CD14-positive monocyte (primary cell): ENCODE results near the gene LCORL. TPM values are rescaled to one million over a fixed set of nuclear protein-coding genes. Genes with fewer than 3 reads are reported as not detected.

ENCODE experiments used
- DNase-seq, 3 donors: peaks; one replicate each; pipeline ENCODE4 v3.0.0-alpha.2; 2011 to 2022
- H2AFZ ChIP-seq: 2 replicates; pipeline ENCODE4 v1.6.0; 2012; ENCODE audit warnings: mild to moderate bottlenecking, low read depth, low read length, inconsistent platforms; ENCODE audit not compliant: insufficient read depth, poor library complexity, severe bottlenecking
- H3K27ac ChIP-seq, 2 donors: 1 replicate in 1 of 2; 2 replicates in 1 of 2; pipeline ENCODE4 v1.5.1; 2012 to 2013; ENCODE audit warnings: low read length in 2 of 2, control low read depth in 1 of 2, inconsistent platforms in 1 of 2, low read depth in 1 of 2, mild to moderate bottlenecking in 1 of 2
- H3K27me3 ChIP-seq, 2 donors: one replicate each; pipeline versions ENCODE4 v1.6.0 to v1.6.1; 2011 to 2013; ENCODE audit warnings: low read length in 2 of 2; ENCODE audit not compliant: control insufficient read depth in 2 of 2, insufficient read depth in 2 of 2
- H3K36me3 ChIP-seq, 2 donors: replicated peaks in 1 of 2; 1 replicate in 1 of 2; 2 replicates in 1 of 2; pipeline versions ENCODE4 v1.5.1 to v1.6.1; 2012 to 2013; ENCODE audit warnings: low read length in 2 of 2, control low read depth in 1 of 2, inconsistent platforms in 1 of 2, mild to moderate bottlenecking in 1 of 2; ENCODE audit not compliant: insufficient read depth in 2 of 2, control insufficient read depth in 1 of 2
- H3K4me1 ChIP-seq, 2 donors: 1 replicate in 1 of 2; 2 replicates in 1 of 2; pipeline versions ENCODE4 v1.5.1 to v1.6.1; 2012 to 2013; ENCODE audit warnings: low read length in 2 of 2, control low read depth in 1 of 2, inconsistent platforms in 1 of 2, mild to moderate bottlenecking in 1 of 2, moderate library complexity in 1 of 2; ENCODE audit not compliant: insufficient read depth in 2 of 2, control insufficient read depth in 1 of 2
- H3K4me2 ChIP-seq: replicated peaks from 2 replicates; pipeline ENCODE3; 2012; ENCODE audit warnings: low read length, moderate library complexity, mild to moderate bottlenecking; ENCODE audit not compliant: poor library complexity, severe bottlenecking; ENCODE audit errors: extremely low read depth
- H3K4me3 ChIP-seq, 3 experiments: fragments of 200-600 bp in 1 of 3; sonication (generic) in 1 of 3; replicated peaks in 1 of 3; 1 replicate in 2 of 3; 2 replicates in 1 of 3; pipeline ENCODE4 v1.5.1; 2011 to 2013; ENCODE audit warnings: low read length in 3 of 3, mild to moderate bottlenecking in 3 of 3, control low read depth in 2 of 3, low read depth in 2 of 3, inconsistent platforms in 1 of 3, moderate library complexity in 1 of 3
- H3K79me2 ChIP-seq: 2 replicates; pipeline ENCODE4 v1.6.0; 2012; ENCODE audit warnings: mild to moderate bottlenecking, control low read depth, inconsistent platforms, low read length, moderate library complexity; ENCODE audit not compliant: insufficient read depth
- H3K9ac ChIP-seq: 2 replicates; pipeline ENCODE4 v1.6.0; 2017; ENCODE audit warnings: low read length, mild to moderate bottlenecking; ENCODE audit not compliant: insufficient read depth, poor library complexity, severe bottlenecking
- H3K9me3 ChIP-seq, 2 donors: replicated peaks in 1 of 2; 1 replicate in 1 of 2; 2 replicates in 1 of 2; pipeline versions ENCODE4 v1.5.1 to v1.6.1; 2012 to 2013; ENCODE audit warnings: low read length in 2 of 2, control low read depth in 1 of 2; ENCODE audit not compliant: control insufficient read depth in 1 of 2, insufficient read depth in 1 of 2
- H4K20me1 ChIP-seq: 2 replicates; pipeline ENCODE4 v1.6.0; 2012; ENCODE audit warnings: mild to moderate bottlenecking, low read length, control low read depth, moderate library complexity; ENCODE audit not compliant: insufficient read depth
- H3K27ac Mint-ChIP-seq, 7 donors: one replicate each; pipeline ENCODE4 v1.8.0; 2020; ENCODE audit warnings: mild to moderate bottlenecking in 7 of 7, mixed read lengths in 7 of 7, moderate library complexity in 6 of 7, inconsistent platforms in 2 of 7
- H3K27me3 Mint-ChIP-seq, 3 donors: one replicate each; pipeline ENCODE4 v1.8.0; 2021 to 2022; ENCODE audit warnings: low read depth in 3 of 3, mild to moderate bottlenecking in 3 of 3, mixed read lengths in 3 of 3, moderate library complexity in 3 of 3, inconsistent platforms in 1 of 3
- H3K36me3 Mint-ChIP-seq, 2 donors: one replicate each; pipeline ENCODE4 v1.8.0; 2020; ENCODE audit warnings: mixed read lengths in 2 of 2, inconsistent platforms in 1 of 2, mild to moderate bottlenecking in 1 of 2
- H3K4me1 Mint-ChIP-seq: one replicate; pipeline ENCODE4 v1.8.0; 2020; ENCODE audit warnings: mild to moderate bottlenecking, mixed read lengths
- H3K4me3 Mint-ChIP-seq, 2 donors: one replicate each; pipeline ENCODE4 v1.8.0; 2020; ENCODE audit warnings: mild to moderate bottlenecking in 2 of 2, mixed read lengths in 2 of 2, moderate library complexity in 1 of 2
- H3K9me3 Mint-ChIP-seq, 7 donors: one replicate each; pipeline ENCODE4 v1.8.0; 2020 to 2022; ENCODE audit warnings: mixed read lengths in 7 of 7, mild to moderate bottlenecking in 6 of 7, moderate library complexity in 6 of 7, inconsistent platforms in 2 of 7
- CTCF ChIP-seq: fragments of 200-600 bp; IDR thresholded peaks from one replicate; pipeline ENCODE4 v1.8.0; 2022; ENCODE audit warnings: antibody characterized with exemption, mild to moderate bottlenecking
- WGBS: methylation state at CpG from one replicate; pipeline ENCODE4 v1.1.5; 2013; ENCODE audit warnings: missing lambda C conversion rate; ENCODE audit not compliant: insufficient coverage; 5-methylcytosine and 5-hydroxymethylcytosine counted together
- intact Hi-C, 2 donors: fragments of 100-400 bp; cut with micrococcal nuclease; formaldehyde crosslinking; loops; one replicate each; pipeline versions ENCODE4 v1.15.0 to v1.15.1; 2023
- polyA plus RNA-seq, 3 donors: library from polyadenylated mRNA; depleted of rRNA in 1 of 3; unstranded in 2 of 3; stranded (reverse) in 1 of 3; fragments of 300-500 nt in 2 of 3; fragments of >200 nt in 1 of 3; fragmentation: Illumina TruSeq in 2 of 3; gene quantifications; 1 replicate in 2 of 3; 2 replicates in 1 of 3; pipeline ENCODE4 v1.2.3, GENCODE V29; 2012 to 2021

Gene LCORL
- polyA plus RNA-seq, 3 donors: 3.1 to 19.1 (median 9.6) TPM

- H3K4me3 Mint-ChIP-seq: no peak overlapping the region
- no peaks in the 10 kb centered on the region for H3K27me3 ChIP-seq
- H3K27ac Mint-ChIP-seq: no peak overlapping the region
- no peak overlapping the region for H3K4me2 ChIP-seq
- no peak overlapping the region for H2AFZ ChIP-seq
- DNase-seq: no peak
- H3K36me3 ChIP-seq: peaks cover 10 to 19% of the 10 kb centered on the region in 2 donors
- H4K20me1 ChIP-seq: no peaks in the 10 kb centered on the region
- H3K27me3 Mint-ChIP-seq: no peaks in the 10 kb centered on the region
- no peak overlapping the region for H3K27ac ChIP-seq
- H3K4me3 ChIP-seq: no peak overlapping the region
- H3K4me1 ChIP-seq: no peaks in the 10 kb centered on the region
- no peaks in the 10 kb centered on the region for H3K4me1 Mint-ChIP-seq
- H3K36me3 Mint-ChIP-seq: peaks cover 14 to 20% of the 10 kb centered on the region in 2 donors
- H3K9me3 Mint-ChIP-seq: no peaks in the 10 kb centered on the region
- no peak for TF ChIP-seq CTCF
- no peaks in the 10 kb centered on the region for H3K9me3 ChIP-seq
- H3K9ac ChIP-seq: no peak overlapping the region
- no peaks in the 10 kb centered on the region for H3K79me2 ChIP-seq
- intact Hi-C loops: no loop called here
- WGBS: no CpG with 5 or more reads among the region's 2 CpGs
Measured at GRCh38 chr4:17884511-17884910, 137.0 kb downstream of the LCORL start.

DNA sequence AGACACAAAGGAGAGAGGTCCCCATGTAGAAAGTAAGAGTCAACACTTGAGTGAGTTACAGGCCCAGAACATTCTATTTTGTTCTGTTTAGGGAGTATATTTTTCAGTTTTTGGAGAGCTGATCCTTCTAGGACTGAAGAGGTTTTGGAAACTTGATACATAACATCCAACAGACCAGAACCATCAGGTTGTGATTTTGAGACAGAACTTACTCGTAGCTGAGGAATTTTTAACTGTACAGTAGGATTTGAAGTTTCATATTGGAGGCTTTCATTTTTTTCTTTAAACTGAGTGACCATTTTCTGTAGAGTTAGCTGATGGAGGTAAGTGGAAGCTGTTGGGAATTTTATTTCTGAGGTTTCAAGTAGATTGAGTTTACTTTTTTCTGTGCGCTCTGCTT lies 137.5 kb downstream of the LCORL start:
- no CpG with 5 or more reads among the region's 2 CpGs for WGBS

More for the DNA sequence above, 137.5 kb downstream of the LCORL start:
- Histone ChIP-seq H4K20me1 (no peaks in the 10 kb centered on the region), H3K4me2 (no peak overlapping the region), H3K4me1 (no peaks in the 10 kb centered on the region), H3K9me3 (no peaks in the 10 kb centered on the region), H3K79me2 (no peaks in the 10 kb centered on the region), H2AFZ (no peak overlapping the region), H3K9ac (no peak overlapping the region), H3K27ac (no peak overlapping the region), H3K4me3 (no peak overlapping the region), H3K27me3 (no peaks in the 10 kb centered on the region), H3K36me3 (peaks cover 10 to 19% of the 10 kb centered on the region in 2 donors)
- H3K27ac Mint-ChIP-seq: no peak overlapping the region
- no peak for DNase-seq
- H3K4me3 Mint-ChIP-seq: no peak overlapping the region
- no peaks in the 10 kb centered on the region for H3K9me3 Mint-ChIP-seq
- no peak for TF ChIP-seq CTCF
- H3K4me1 Mint-ChIP-seq: no peaks in the 10 kb centered on the region
- no peaks in the 10 kb centered on the region for H3K27me3 Mint-ChIP-seq
- intact Hi-C loops: no loop called here
- H3K36me3 Mint-ChIP-seq: peaks cover 14 to 20% of the 10 kb centered on the region in 2 donors
